Psoas muscle (tissue), 8 donors: ENCODE results near the gene RELT. TPM values are rescaled to one million over a fixed set of nuclear protein-coding genes. Genes with fewer than 3 reads are reported as not detected.

Experiments
- ATAC-seq, 4 donors: fragments of 200-7000 bp; cut with Tn5 transposase; one replicate each; pipeline ENCODE4 v1.9.1; 2020; ENCODE audit warnings: moderate library complexity in 3 of 4, mild to moderate bottlenecking in 2 of 4
- DNase-seq, 2 donors: peaks; one replicate each; pipeline ENCODE4 v3.0.0-alpha.2; 2020
- H3K27ac ChIP-seq: fragments of 200-600 bp; one replicate; pipeline ENCODE4 v1.8.0; 2022
- H3K27me3 ChIP-seq, 3 donors: fragments of 200-600 bp in 1 of 3; one replicate each; pipeline versions ENCODE4 v1.6.1 to v1.8.0; 2013 to 2022; ENCODE audit warnings: low read length in 2 of 3, mild to moderate bottlenecking in 2 of 3, moderate library complexity in 1 of 3; ENCODE audit not compliant: insufficient read depth in 3 of 3
- H3K36me3 ChIP-seq, 2 donors: fragments of 200-600 bp in 1 of 2; one replicate each; pipeline versions ENCODE4 v1.6.1 to v1.8.0; 2013 to 2022; ENCODE audit warnings: low read depth in 1 of 2, mild to moderate bottlenecking in 1 of 2, moderate library complexity in 1 of 2; ENCODE audit not compliant: insufficient read depth in 1 of 2
- H3K4me1 ChIP-seq: fragments of 200-600 bp; one replicate; pipeline ENCODE4 v1.8.0; 2022
- H3K4me3 ChIP-seq: fragments of 200-600 bp; one replicate; pipeline ENCODE4 v1.8.0; 2022; ENCODE audit warnings: mild to moderate bottlenecking
- H3K9me3 ChIP-seq: fragments of 200-600 bp; one replicate; pipeline ENCODE4 v1.8.0; 2022
- CTCF ChIP-seq: fragments of 200-600 bp; IDR thresholded peaks from one replicate; pipeline ENCODE4 v1.8.0; 2022; ENCODE audit warnings: antibody characterized with exemption
- WGBS, 3 donors: extraction: QIAGEN DNeasy Blood & Tissue Kit; methylation state at CpG; one replicate each; pipeline versions ENCODE4 v1.1.6 to v1.1.7; 2013; 5-methylcytosine and 5-hydroxymethylcytosine counted together
- intact Hi-C, 2 donors: fragments of 100-400 bp; cut with DNase I; formaldehyde crosslinking; loops; one replicate each; pipeline versions ENCODE4 v1.11.0 to v1.14.2; 2022
- polyA plus RNA-seq, 3 donors: library from polyadenylated mRNA; stranded (reverse); fragments of 200-250 nt; gene quantifications; one replicate each; pipeline ENCODE4 v1.2.3, GENCODE V29; 2013
- total RNA-seq, 4 donors: library from RNA; stranded (reverse); fragmentation: NEBNext Ultra II Directional in 2 of 4; extraction: Animal tissue kit (Norgen Biotek cat#: 25700) in 2 of 4; gene quantifications; one replicate each; pipeline versions ENCODE4 v1.2.1 to v1.2.4, GENCODE V29; 2021 to 2023
- donor health status: healthy with polysubstance abuse.
- donor health status: DM: no; HTN: no; CAD: no; lungs with moderate emphysema.
- donor health status: Bipolar disorder and iron deficiency.
- donor health status: healthy.
- donor health status: DM: yes; HTN: yes; CAD: no.
- donor health status: DM: no; HTN: no; CAD: no.
- donor health status: DM: no; HTN: no; CAD: no.
- donor health status: DM: yes; HTN: yes; CAD: no.

RELT gene
- total and polyA plus RNA-seq, 7 donors, result 4.9 to 33.0 (median 15.5) TPM

- ATAC-seq, result peak; percentile 63 to 82 (median 79)
- DNase-seq, result peak; percentile 90 to 91
- no peaks in the 10 kb centered on the region for H3K27me3 ChIP-seq
- intact Hi-C loops, result loop anchor here (1.0 to 5.0 kb wide), 3 partner anchors 27 to 147 kb away; no protein-coding TSS in a partner anchor
- H3K4me3 ChIP-seq, result no peak overlapping the region
- WGBS, 3 donors, result 41 to 55% (median 43%) methylated on average over 6 of the region's 6 CpGs
- peaks cover 11% of the 10 kb centered on the region for H3K4me1 ChIP-seq
- H3K36me3 ChIP-seq, result no peaks in the 10 kb centered on the region
- peak overlapping the region; percentile 50 for H3K27ac ChIP-seq
- TF ChIP-seq CTCF, result no peak
- H3K9me3 ChIP-seq, result no peaks in the 10 kb centered on the region
Measured at GRCh38 chr11:73334384-73335203, 41.6 kb upstream of the RELT start.

GRCh38 chr11:73335204-73335923 is 40.8 kb upstream of the RELT start:
- Histone ChIP-seq H3K9me3 (no peaks in the 10 kb centered on the region), H3K27ac (peak overlapping the region; percentile 50), H3K27me3 (no peaks in the 10 kb centered on the region), H3K4me3 (no peak overlapping the region), H3K4me1 (peaks cover 11% of the 10 kb centered on the region), H3K36me3 (no peaks in the 10 kb centered on the region)
- peak; percentile 72 to 92 (median 84) for ATAC-seq
- peak; percentile 99 for TF ChIP-seq CTCF
- intact Hi-C loops, result loop anchor here (1.0 to 5.0 kb wide), 2 partner anchors 28 to 148 kb away; no protein-coding TSS in a partner anchor
- WGBS, 3 donors, result 9 to 14% (median 12%) methylated on average over 4 of the region's 4 CpGs
- peak; percentile 82 to 90 for DNase-seq

- WGBS, 3 donors, result 85 to 90% (median 89%) methylated on average over 2 of the region's 2 CpGs
- no peak for TF ChIP-seq CTCF
- ATAC-seq, result no peak
- DNase-seq, result no peak
- Histone ChIP-seq H3K36me3 (no peaks in the 10 kb centered on the region), H3K4me3 (no peak overlapping the region), H3K27me3 (no peaks in the 10 kb centered on the region), H3K9me3 (no peaks in the 10 kb centered on the region), H3K4me1 (peaks cover 11% of the 10 kb centered on the region), H3K27ac (no peak overlapping the region)
- intact Hi-C loops, result loop anchor here in 1 of 2 donors (5.0 kb wide), 1 partner anchor 151 kb away; no protein-coding TSS in a partner anchor
Measured at GRCh38 chr11:73337846-73338245, 38.4 kb upstream of the RELT start.

GRCh38 chr11:73338279-73338678 is 37.9 kb upstream of the RELT start:
- H3K27ac ChIP-seq, result no peak overlapping the region
- DNase-seq, result no peak
- no peak overlapping the region for H3K4me3 ChIP-seq
- H3K27me3 ChIP-seq, result no peaks in the 10 kb centered on the region
- intact Hi-C loops, result loop anchor here in 1 of 2 donors (5.0 kb wide), 1 partner anchor 151 kb away; no protein-coding TSS in a partner anchor
- no peak for TF ChIP-seq CTCF
- H3K4me1 ChIP-seq, result peaks cover 14% of the 10 kb centered on the region
- no peak for ATAC-seq
- no peaks in the 10 kb centered on the region for H3K36me3 ChIP-seq
- no peaks in the 10 kb centered on the region for H3K9me3 ChIP-seq
- WGBS, 3 donors, result 53 to 77% (median 68%) methylated on average over 4 of the region's 4 CpGs
